Measurements from ENCODE around the gene FAM107B.

DNA sequence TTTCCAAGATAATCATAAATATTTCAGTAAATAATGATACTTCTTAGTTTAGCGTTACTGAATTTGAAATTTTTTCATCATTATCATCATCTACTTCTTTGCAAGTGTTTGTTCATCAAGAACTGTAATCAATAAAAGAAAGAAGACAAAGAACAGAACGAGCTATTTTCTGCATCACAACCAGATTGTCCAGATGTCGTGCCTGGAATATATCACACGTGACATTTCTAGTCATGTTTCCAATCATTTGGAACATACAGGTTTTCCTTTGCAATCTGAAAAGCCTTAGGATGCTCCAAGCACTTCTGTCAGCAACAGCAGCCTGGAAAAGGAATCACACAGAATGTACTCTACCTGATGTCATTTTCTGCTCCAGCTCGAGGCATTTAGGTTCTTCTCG is 107.4 kb downstream of the FAM107B start:
- TF ChIP-seq, protein P1, sequence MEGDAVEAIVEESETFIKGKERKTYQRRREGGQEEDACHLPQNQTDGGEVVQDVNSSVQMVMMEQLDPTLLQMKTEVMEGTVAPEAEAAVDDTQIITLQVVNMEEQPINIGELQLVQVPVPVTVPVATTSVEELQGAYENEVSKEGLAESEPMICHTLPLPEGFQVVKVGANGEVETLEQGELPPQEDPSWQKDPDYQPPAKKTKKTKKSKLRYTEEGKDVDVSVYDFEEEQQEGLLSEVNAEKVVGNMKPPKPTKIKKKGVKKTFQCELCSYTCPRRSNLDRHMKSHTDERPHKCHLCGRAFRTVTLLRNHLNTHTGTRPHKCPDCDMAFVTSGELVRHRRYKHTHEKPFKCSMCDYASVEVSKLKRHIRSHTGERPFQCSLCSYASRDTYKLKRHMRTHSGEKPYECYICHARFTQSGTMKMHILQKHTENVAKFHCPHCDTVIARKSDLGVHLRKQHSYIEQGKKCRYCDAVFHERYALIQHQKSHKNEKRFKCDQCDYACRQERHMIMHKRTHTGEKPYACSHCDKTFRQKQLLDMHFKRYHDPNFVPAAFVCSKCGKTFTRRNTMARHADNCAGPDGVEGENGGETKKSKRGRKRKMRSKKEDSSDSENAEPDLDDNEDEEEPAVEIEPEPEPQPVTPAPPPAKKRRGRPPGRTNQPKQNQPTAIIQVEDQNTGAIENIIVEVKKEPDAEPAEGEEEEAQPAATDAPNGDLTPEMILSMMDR (conservative IDR thresholded peaks at IDR 0.05) = no peak
- no peak for TF ChIP-seq ZFX (IDR thresholded peaks at IDR 0.05)
